NCI-H748 treated with DMSO at 0.1 percent for 48 hours (cell line): ENCODE results near the gene SMIM44.
"Not testable (repeated sequence)": the region's sequence is repeated elsewhere in the genome, so short reads cannot be mapped to it uniquely, and the experiment has no call there.

ENCODE experiments used
- DNase-seq: peaks from one replicate; lab custom pipeline; 2025; lab: John Stamatoyannopoulos, UW

The SMIM44 gene

GRCh38 chr19:3483226-3483628 lies at the start of gene SMIM44:
SMIM44 (minus strand) TSS chr19:3483441; CDS start chr19:3483403, 38 bp downstream.
- no peak for DNase-seq

- DNase-seq: no peak
These were observed 49.8 kb upstream of the SMIM44 start for GRCh38 chr19:3533033-3533432.

DNA sequence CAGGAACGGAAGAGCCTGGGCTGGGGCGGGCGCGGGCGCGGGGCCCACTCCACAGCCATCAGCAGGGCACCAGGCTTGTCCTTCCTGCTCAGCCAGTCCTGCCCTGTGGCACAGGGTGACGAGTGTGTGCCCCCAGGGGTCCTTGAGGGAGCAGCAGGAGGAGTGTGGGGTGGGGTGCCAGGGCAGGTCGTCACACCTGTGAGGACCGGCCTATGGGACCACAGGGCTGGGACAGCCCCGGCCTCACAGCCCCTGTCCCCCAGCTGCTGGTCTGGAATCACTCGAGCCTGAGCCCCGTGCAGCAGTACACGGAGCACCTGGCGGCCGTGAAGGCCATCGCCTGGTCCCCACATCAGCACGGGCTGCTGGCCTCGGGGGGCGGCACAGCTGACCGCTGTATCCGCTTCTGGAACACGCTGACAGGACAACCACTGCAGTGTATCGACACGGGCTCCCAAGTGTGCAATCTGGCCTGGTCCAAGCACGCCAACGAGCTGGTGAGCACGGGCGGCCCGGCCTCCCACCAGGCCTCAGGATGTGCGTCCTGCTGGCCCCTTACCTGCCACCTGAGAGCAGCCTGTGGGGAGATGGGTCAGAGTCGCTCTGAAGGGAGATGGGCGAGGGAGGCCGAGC lies 49.0 kb upstream of the SMIM44 start:
- DNase-seq: no peak

DNA sequence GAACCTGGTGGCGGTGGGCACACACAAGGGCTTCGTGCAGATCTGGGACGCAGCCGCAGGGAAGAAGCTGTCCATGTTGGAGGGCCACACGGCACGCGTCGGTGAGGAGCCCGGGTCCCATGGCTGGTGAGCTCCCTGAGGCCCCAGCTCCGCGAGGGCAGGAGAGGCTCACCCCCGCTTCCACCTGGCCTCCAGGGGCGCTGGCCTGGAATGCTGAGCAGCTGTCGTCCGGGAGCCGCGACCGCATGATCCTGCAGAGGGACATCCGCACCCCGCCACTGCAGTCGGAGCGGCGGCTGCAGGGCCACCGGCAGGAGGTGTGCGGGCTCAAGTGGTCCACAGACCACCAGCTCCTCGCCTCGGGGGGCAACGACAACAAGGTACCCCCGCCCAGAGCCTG lies 48.5 kb upstream of the SMIM44 start:
- DNase-seq: no peak

DNA sequence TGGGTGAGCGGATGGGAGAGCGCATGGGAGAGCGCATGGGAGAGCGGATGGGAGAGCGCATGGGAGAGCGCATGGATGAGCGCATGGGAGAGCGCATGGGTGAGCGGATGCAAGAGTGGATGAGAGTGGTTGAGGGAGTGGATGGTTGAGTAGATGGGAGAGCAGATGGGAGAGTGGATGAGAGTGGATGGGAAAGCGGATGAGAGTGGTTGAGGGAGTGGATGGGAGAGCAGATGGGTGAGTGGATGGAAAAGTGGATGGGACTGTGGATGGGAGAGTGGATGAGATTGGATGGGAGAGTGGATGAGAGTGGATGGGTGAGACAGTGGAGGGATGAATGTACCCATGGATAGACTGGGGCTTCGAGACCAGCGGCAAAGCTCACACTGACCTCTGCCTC lies 47.1 kb upstream of the SMIM44 start:
- DNase-seq: no peak

GRCh38 chr19:3529299-3529698 lies 46.1 kb upstream of the SMIM44 start:
- not testable (repeated sequence) for DNase-seq

- DNase-seq: no peak
These were observed 45.4 kb upstream of the SMIM44 start for GRCh38 chr19:3528539-3529211.

DNA sequence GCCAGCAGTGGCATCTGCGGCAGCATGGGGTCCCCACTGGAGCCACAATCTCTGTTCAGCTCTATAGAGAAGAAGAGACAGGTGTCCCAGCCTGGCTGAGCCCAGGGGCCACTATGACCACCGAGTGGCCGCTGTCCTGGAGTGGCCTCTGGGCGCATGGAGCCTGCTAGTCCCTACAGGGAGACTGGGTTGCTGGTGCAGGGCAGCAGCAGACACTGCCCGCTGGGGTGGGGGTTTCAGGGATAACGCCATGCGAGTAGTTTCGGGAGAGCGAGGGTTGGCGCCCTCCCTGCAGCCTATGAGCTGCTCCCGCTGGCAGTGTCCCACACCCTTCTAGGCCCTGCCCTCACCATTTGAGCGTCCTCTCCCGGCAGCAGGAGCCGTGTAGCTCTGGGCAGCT lies 44.8 kb upstream of the SMIM44 start:
- DNase-seq: no peak

GRCh38 chr19:3527238-3527910 lies 44.1 kb upstream of the SMIM44 start:
- no peak for DNase-seq

- no peak for DNase-seq
These were observed 43.4 kb upstream of the SMIM44 start for GRCh38 chr19:3526507-3527237.

DNA sequence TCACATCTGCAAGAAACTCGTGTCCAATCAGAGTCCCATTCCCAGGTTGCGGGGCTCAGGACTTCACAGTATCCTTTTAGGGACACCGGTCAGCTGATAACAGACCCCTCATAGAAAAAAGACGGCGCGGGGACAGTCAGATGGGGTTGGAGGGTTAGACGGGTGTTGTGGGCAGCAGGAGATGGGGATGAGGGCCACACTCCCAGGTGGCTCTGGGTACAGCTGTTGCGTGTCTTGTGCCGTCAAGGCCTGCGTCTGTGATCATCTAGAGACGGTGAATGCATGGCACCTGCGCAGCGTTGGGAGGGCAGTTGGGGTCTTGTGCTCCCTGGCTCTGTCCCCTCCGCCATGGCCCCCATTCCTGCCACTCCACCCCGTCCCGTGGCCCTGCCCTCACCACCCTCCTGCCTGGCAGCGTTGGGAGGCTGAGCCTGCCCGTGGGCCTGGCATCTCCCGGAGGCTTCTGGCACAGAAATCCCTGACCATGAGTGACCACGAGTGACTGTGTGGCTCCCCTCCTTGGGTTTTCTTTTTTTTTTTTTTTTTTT lies 41.7 kb upstream of the SMIM44 start:
- no peak for DNase-seq

GRCh38 chr19:3524078-3524842 lies 41.0 kb upstream of the SMIM44 start:
- no peak for DNase-seq

DNA sequence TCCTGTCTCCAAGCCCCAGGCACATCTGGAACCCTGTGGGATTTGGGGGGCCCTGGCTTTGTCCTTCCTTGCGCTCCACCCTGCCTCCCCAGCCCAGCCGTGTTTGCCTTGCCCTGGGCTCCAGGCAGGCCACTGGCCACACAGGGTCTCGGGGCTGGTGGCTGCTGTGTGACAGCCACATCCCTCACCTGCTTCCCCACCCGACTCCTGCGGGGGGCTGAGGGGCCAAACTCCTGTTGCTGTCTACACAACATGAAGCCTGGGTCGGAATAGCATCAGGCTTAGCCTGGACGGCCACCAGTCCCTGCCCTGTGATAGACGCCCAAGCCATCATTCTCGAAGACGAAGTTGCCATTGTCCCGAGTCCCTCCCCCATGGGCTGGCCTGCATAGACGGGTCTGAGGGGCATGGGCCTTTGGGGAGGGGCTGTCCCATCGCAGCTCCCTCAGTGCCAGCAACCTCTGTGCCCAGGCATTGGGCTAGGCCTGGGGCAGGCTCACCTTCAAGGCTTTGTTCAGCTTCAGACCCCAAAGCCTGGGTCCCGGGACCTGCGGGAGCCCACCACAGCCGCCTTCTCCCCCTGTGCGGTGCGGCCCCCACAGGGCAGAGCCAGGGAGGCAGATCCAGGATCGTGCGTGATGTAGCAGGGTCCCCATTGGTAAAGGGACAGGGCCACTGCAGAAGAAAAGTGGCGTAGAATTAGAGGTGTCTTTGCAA lies 40.3 kb upstream of the SMIM44 start:
- no peak for DNase-seq

DNA sequence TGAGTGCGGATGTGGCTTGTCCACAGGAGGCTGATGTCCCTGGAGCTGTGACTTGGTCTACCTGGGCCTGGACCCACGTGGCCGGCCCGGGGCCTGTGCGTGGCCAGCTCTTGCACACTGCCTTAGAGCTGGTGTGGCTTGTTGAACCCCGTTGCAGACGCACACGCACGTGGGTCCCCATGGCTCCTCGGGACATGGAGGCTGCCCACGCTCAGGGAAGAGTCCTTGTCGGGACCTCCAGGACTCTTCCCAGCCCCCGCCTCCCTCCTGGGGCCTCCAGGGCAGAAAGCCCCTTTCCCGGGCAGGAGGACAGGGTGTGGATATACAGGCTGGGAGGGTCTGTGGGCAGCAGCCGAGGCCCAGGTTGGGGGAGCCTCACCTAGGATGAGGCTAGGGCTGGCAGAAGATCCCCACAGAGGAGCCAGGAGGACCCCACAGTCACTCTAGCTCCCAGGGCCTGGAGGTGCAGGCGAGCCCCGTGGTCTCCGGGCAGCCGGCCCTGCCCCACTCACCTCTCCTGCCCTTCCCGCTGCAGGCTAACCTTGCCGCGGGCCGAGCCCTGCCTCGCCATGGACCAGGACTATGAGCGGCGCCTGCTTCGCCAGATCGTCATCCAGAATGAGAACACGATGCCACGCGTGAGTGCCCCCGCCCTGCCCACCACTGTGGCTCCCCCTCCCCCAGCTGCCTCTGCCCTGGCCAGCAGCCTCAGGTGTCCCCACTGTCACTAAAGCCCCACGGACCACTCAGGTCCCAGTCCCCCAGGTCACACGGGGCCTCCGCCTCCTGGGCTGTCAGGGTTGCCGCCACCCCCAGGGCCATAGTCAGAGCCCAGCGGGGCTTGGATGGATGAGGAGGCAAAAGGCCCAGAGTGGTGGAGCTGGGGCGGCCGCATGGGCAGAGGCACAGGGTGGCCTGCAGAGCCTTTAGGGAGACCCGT lies 39.5 kb upstream of the SMIM44 start:
- no peak for DNase-seq

DNA sequence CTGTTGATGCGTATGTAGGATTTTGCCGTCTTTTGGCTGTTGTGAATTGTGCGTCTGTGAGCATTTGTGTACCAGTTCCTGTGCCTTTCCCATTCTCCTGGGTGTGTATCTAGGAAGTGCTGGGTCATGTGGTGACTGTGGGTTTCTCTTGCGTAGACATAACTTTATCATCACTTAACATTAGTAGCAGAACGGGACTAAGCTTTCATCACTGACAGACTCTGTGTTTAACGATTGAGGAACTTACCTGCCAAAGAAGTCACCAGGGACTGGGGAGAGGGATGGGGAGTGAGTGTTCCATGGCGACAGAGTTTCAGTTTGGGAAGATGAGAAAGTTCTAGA lies 37.8 kb upstream of the SMIM44 start:
- DNase-seq: no peak

DNA sequence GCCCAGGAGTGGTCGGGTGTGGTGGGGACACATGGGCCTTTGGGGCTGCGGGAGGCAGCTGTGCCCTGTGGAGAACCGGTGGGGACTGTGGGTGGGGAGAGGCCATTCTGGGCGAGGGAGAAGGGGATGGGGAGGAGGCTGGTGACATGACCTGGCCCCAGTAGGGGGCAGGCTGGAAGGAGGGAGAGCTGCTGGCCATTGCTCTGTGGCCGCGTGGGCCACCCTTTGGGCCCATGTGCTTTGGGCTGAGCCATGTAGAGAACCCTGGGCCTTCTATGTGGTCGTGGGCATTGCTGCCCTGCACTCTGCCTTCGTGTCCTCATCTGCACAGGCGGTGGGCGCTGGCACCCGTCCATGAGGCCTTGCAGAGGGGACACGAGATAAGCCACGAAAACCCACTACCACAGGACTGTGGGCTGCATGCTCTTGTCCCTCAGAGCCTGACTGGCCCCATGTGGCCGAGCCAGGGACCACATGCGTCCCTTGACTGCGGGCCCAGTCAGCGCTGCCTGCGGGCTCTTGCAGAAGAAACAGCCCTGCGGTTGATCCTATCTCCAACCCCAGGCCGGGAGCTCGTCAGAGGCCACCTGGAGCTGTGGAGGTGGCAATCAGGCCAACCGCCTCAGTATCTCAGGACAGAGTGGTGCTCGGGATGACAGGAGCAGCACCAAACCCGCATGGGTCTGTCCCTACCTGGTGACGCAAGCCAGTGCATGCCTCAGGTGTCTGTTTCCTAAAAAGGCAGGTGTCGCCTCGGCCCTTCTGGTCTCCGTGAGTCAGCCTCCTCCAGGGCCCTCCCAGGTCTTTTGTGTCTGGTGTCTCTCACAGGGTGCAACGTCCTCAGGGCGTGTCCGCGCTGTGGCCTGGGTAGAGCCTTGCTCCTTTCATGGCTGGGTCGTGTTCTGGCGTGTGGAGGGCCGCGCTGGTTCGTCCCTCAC lies 37.2 kb upstream of the SMIM44 start:
- no peak for DNase-seq

DNA sequence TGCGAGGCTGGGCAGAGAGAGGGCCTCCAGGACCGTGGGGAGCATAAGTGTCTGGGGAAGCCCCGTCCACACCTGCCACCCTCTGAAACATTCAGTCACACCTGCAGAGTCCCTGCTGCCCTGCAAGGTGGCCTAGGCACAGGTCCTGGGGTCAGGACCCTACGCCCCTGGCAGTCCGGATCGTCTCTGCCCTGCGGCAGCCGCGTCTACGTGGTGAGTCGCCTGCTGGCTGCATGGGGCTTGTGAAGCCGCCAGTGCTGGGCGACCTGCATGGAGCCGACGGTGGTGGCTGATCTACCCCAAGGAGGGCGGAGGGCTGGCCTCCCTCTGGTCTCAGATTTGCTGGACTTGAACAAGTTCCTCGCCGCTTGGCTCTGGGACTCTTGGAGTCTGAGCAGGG lies 35.9 kb upstream of the SMIM44 start:
- no peak for DNase-seq

- no peak for DNase-seq
These were observed 35.4 kb upstream of the SMIM44 start for GRCh38 chr19:3518659-3519058.

DNA sequence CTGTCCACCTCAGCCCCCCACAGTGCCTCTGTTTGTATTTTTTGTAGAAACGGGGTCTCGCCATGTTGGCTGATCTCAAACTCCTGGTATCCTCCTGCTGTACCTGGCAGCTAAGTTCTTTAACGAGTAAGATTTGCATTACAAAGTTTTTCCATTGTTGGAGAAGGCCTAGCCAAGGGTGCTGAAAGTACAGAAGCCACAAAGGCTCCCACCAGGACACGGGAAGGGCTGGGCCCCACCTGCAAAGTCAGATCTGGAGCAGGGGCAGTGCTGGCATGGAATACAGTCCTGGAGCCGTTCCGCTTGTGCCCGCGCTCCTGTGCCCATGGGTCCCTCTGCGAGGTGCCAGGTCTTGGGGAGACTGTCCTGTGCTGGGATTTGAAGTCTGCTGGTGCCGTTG lies 35.0 kb upstream of the SMIM44 start:
- no peak for DNase-seq
